22Rv1 (cell line): Measurements from ENCODE around the gene ZNF225.

ENCODE experiments used
- CTCF ChIP-seq: fragments of 450-650 bp; IDR thresholded peaks from 2 replicates; pipeline ENCODE4 v1.5.1; 2017; ENCODE audit warnings: mild to moderate bottlenecking
- ZFX ChIP-seq: fragments of 450-650 bp; IDR thresholded peaks from 2 replicates; pipeline ENCODE4 v1.6.1; 2017; ENCODE audit warnings: antibody characterized with exemption, borderline replicate concordance

GRCh38 chr19:44069415-44069814 lies 43.8 kb upstream of the ZNF225 start:
- TF ChIP-seq CTCF: no peak
- TF ChIP-seq ZFX: no peak
